Adrenal gland (tissue), 12 donors: Measurements from ENCODE around the gene GNAL. TPM values are rescaled to one million over a fixed set of nuclear protein-coding genes. Genes with fewer than 3 reads are reported as not detected.

Source experiments
- DNase-seq, 7 donors: peaks; one replicate each; pipeline ENCODE4 v3.0.0-alpha.2; 2019 to 2020
- H3K27ac ChIP-seq, 5 donors: fragments of 200-600 bp; sonication (generic) in 4 of 5; 1 replicate in 3 of 5; 2 replicates in 2 of 5; pipeline versions ENCODE4 v1.5.1 to v1.8.0; 2016 to 2020; ENCODE audit warnings: mild to moderate bottlenecking in 1 of 5
- H3K27me3 ChIP-seq: fragments of 200-600 bp; 2 replicates; pipeline ENCODE4 v1.8.0; 2021
- H3K36me3 ChIP-seq, 2 donors: fragments of 200-600 bp; replicated peaks in 1 of 2; 1 replicate in 1 of 2; 2 replicates in 1 of 2; pipeline versions ENCODE4 v1.5.1 to v1.8.0; 2018 to 2022
- H3K4me1 ChIP-seq, 2 donors: fragments of 200-600 bp; replicated peaks in 1 of 2; 1 replicate in 1 of 2; 2 replicates in 1 of 2; pipeline versions ENCODE4 v1.5.1 to v1.8.0; 2018 to 2021
- H3K4me3 ChIP-seq, 4 donors: fragments of 200-600 bp; sonication (generic) in 3 of 4; one replicate each; pipeline ENCODE4 v1.5.1; 2016 to 2018
- H3K9me3 ChIP-seq, 3 donors: fragments of 200-600 bp; sonication (generic) in 1 of 3; replicated peaks in 1 of 3; 1 replicate in 2 of 3; 2 replicates in 1 of 3; pipeline versions ENCODE4 v1.5.1 to v1.8.0; 2016 to 2021
- POLR2A ChIP-seq, 2 donors: fragments of 450-650 bp; IDR thresholded peaks; one replicate each; pipeline ENCODE4 v1.6.1; 2017; ENCODE audit warnings: antibody characterized with exemption in 2 of 2, mild to moderate bottlenecking in 2 of 2, moderate library complexity in 1 of 2
- WGBS, 4 donors: extraction: QIAGEN DNeasy Blood & Tissue Kit in 2 of 4; methylation state at CpG; one replicate each; pipeline versions ENCODE4 v1.1.5 to v1.1.7; 2013 to 2017; 5-methylcytosine and 5-hydroxymethylcytosine counted together
- intact Hi-C, 2 donors: fragments of 100-400 bp; cut with DNase I; formaldehyde crosslinking; loops; one replicate each; pipeline versions ENCODE4 v1.14.1 to v1.15.0; 2022 to 2023
- polyA plus RNA-seq, 3 donors: library from polyadenylated mRNA; stranded (reverse); fragments of 200-250 nt in 2 of 3; fragments of 350-450 nt in 1 of 3; fragmentation: Illumina TruSeq in 1 of 3; extraction: RNeasy Lipid Tissue Mini Kit (QIAGEN cat#74804) in 1 of 3; gene quantifications; one replicate each; pipeline ENCODE4 v1.2.3, GENCODE V29; 2013 to 2014
- total RNA-seq, 9 donors: library from RNA; depleted of rRNA in 4 of 9; stranded (reverse); fragments of >200 nt in 4 of 9; fragments of 120-200 nt in 1 of 9; fragmentation: NEBNext Ultra II Directional in 1 of 9; extraction: Animal tissue kit (Norgen Biotek cat#: 25700) in 1 of 9; gene quantifications; one replicate each; pipeline versions ENCODE4 v1.1.0 to v1.2.4, GENCODE V29; 2013 to 2023
- TF ChIP-seq, protein P1 (sequence below), 6 experiments: fragments of 450-650 bp in 4 of 6; fragments of 200-600 bp in 2 of 6; sonication (generic) in 1 of 6; IDR thresholded peaks; 1 replicate in 5 of 6; 2 replicates in 1 of 6; pipeline versions ENCODE4 v1.5.1 to v1.8.0; 2016 to 2021; ENCODE audit warnings: antibody characterized with exemption in 6 of 6, mild to moderate bottlenecking in 2 of 6, moderate library complexity in 1 of 6
- donor health status: healthy with polysubstance abuse.
- donor health status: Bipolar disorder and iron deficiency.
- donor health status: DM: yes; HTN: yes; CAD: no.
- donor health status: DM: no; HTN: no; CAD: no.
- donor health status: DM: no; HTN: no; CAD: no.
- donor health status: DM: yes; HTN: yes; CAD: no.

The GNAL gene
- total and polyA plus RNA-seq, 12 donors = 0.48 to 7.0 (median 2.3) TPM

- Histone ChIP-seq H3K4me1 (peaks cover 0 to 6% of the 10 kb centered on the region in 2 donors), H3K27me3 (peaks cover 40% of the 10 kb centered on the region), H3K36me3 (no peaks in the 10 kb centered on the region), H3K9me3 (no peaks in the 10 kb centered on the region), H3K4me3 (no peak overlapping the region), H3K27ac (no peak overlapping the region)
- no peak for DNase-seq
- intact Hi-C loops = no loop called here
- TF ChIP-seq POLR2A (IDR thresholded peaks at IDR 0.05) = no peak
- TF ChIP-seq, protein P1, sequence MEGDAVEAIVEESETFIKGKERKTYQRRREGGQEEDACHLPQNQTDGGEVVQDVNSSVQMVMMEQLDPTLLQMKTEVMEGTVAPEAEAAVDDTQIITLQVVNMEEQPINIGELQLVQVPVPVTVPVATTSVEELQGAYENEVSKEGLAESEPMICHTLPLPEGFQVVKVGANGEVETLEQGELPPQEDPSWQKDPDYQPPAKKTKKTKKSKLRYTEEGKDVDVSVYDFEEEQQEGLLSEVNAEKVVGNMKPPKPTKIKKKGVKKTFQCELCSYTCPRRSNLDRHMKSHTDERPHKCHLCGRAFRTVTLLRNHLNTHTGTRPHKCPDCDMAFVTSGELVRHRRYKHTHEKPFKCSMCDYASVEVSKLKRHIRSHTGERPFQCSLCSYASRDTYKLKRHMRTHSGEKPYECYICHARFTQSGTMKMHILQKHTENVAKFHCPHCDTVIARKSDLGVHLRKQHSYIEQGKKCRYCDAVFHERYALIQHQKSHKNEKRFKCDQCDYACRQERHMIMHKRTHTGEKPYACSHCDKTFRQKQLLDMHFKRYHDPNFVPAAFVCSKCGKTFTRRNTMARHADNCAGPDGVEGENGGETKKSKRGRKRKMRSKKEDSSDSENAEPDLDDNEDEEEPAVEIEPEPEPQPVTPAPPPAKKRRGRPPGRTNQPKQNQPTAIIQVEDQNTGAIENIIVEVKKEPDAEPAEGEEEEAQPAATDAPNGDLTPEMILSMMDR (IDR thresholded peaks at IDR 0.05) = no peak
- 30 to 39% (median 35%) methylated on average over 5 to 11 of the region's 11 CpGs for WGBS, 4 donors
These were observed 58.7 kb downstream of the GNAL start for GRCh38 chr18:11747731-11748130.

DNA sequence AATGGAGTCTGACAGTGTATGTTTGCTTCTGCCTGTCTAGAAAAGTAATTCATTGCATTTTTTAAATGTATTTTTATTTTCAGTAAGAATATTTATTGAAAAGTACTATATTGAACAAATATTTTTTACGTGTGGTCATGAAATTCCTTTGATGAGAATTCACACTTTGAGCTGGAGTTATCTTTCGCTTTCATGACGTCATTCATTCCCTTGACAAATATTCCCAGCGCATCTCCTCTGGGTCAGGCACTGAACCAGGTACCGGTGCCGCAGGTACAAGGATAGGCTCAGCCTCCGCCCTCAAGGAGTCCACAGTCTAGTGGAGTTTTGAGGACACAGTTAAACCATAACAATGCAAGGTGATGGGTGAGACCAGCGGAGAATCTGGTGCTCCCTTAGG is 60.2 kb downstream of the GNAL start:
- Histone ChIP-seq H3K4me3 (no peak overlapping the region), H3K27me3 (peaks cover 46% of the 10 kb centered on the region), H3K27ac (no peak overlapping the region), H3K4me1 (peaks cover 0 to 6% of the 10 kb centered on the region in 2 donors), H3K9me3 (no peaks in the 10 kb centered on the region), H3K36me3 (no peaks in the 10 kb centered on the region)
- no peak for DNase-seq
- intact Hi-C loops = no loop called here
- 86 to 90% (median 88%) methylated on average over 8 of the region's 8 CpGs for WGBS, 4 donors
- TF ChIP-seq, protein P1 (IDR thresholded peaks at IDR 0.05) = no peak
- no peak for TF ChIP-seq POLR2A (IDR thresholded peaks at IDR 0.05)

- Histone ChIP-seq H3K9me3 (no peaks in the 10 kb centered on the region), H3K4me1 (peaks cover 0 to 6% of the 10 kb centered on the region in 2 donors), H3K27ac (no peak overlapping the region), H3K27me3 (peaks cover 46% of the 10 kb centered on the region), H3K4me3 (no peak overlapping the region), H3K36me3 (no peaks in the 10 kb centered on the region)
- intact Hi-C loops = no loop called here
- no peak for DNase-seq
- no peak for TF ChIP-seq POLR2A (IDR thresholded peaks at IDR 0.05)
- TF ChIP-seq, protein P1 (IDR thresholded peaks at IDR 0.05) = no peak
- 84 to 92% (median 85%) methylated on average over 16 of the region's 16 CpGs for WGBS, 4 donors
These were observed 61.1 kb downstream of the GNAL start for GRCh38 chr18:11750171-11750570.

DNA sequence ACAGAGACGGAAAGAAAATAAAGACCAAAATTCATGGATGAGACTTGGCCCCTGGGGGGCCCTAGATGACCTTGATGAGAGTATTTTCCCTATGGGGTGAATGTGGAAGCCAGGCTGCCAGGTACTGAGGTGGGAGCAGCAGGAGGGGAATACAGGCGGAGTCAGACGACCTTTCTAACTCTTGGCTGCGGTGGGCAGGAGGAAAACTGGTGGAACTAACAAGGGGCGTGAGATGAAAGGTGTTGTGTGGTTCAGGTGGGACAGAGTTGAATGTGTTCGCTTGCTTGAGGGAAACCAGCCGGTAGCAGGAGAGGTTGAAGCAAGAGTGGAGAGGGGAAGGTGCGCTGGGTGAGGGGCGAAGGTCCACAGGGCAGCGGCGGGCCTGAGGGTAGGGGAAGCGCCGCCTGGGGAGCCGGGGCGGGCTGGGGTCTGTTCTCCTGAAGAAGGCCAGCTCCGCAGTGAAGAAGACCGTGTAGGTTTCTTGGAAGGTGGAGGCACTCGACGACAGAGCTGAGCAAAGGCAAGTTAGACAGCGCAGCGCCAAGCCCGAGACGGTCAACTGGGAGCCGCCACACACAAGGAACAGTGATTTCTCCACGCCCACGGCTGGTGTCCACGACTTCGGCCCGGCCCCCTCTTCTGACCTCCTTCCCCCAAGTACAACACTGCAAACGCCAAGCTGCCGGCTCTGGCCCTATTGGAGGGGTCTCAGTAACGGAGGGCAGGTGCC is 61.7 kb downstream of the GNAL start:
- intact Hi-C loops = no loop called here
- H3K9me3 ChIP-seq = no peaks in the 10 kb centered on the region
- no peak for DNase-seq
- H3K36me3 ChIP-seq = no peaks in the 10 kb centered on the region
- TF ChIP-seq, protein P1 (IDR thresholded peaks at IDR 0.05) = no peak
- no peak for TF ChIP-seq POLR2A (IDR thresholded peaks at IDR 0.05)
- no peak overlapping the region for H3K4me3 ChIP-seq
- WGBS, 4 donors = 77 to 82% (median 79%) methylated on average over 32 of the region's 32 CpGs
- H3K27ac ChIP-seq = no peak overlapping the region
- H3K27me3 ChIP-seq = peaks cover 46% of the 10 kb centered on the region
- H3K4me1 ChIP-seq = peaks cover 0 to 6% of the 10 kb centered on the region in 2 donors
